Measurements from ENCODE around the gene IL31RA. TPM values are rescaled to one million over a fixed set of nuclear protein-coding genes. Genes with fewer than 3 reads are reported as not detected.

Gene IL31RA
- total and polyA plus RNA-seq, 2 of the 13 experiments (the other 11 are each of a cell fraction or from before 2014, with no cell fraction given), result not detected

DNA sequence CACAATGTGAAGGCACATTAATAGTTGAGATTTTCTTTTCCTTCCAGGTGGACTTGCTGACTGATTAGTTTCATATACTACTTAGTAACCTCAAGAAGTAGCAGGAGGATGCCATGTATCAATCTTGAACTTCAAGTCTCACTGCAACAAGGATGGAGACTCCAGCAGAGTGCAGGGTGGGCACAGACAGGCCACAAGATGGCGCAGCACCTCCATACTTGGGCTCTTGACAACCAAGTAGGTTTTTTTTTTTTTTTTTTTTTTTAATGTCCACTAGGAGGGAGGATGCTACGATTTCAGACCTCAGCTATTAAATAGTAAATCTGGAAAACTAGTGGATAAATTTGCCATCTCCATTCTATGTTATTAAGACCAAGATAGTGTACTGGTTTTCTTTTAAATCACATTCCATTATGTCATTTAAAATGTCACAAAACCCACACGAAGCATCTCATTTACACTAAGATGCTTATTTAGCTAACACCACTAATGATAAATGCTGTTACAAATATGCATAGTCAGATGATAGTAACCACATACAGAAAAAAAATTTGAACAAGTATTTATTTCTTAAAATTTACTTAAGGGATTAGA lies 85.0 kb downstream of the IL31RA start (continued):
- TF ChIP-seq, protein P1, sequence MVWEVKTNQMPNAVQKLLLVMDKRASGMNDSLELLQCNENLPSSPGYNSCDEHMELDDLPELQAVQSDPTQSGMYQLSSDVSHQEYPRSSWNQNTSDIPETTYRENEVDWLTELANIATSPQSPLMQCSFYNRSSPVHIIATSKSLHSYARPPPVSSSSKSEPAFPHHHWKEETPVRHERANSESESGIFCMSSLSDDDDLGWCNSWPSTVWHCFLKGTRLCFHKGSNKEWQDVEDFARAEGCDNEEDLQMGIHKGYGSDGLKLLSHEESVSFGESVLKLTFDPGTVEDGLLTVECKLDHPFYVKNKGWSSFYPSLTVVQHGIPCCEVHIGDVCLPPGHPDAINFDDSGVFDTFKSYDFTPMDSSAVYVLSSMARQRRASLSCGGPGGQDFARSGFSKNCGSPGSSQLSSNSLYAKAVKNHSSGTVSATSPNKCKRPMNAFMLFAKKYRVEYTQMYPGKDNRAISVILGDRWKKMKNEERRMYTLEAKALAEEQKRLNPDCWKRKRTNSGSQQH (CRISPR knock-in tag; IDR thresholded peaks at IDR 0.05; ENCODE audit: low read depth), result no peak
- TF ChIP-seq ZNF333 (CRISPR knock-in tag; IDR thresholded peaks at IDR 0.05; ENCODE audit: borderline replicate concordance) (no peak), NCOA5 (CRISPR knock-in tag; IDR thresholded peaks at IDR 0.05) (no peak), ZSCAN29 (CRISPR knock-in tag; conservative IDR thresholded peaks at IDR 0.05) (no peak), MIER2 (CRISPR knock-in tag; IDR thresholded peaks at IDR 0.05) (0 out of 2 replicates have a peak, but pooled peaks have one; percentile 18), ZNF20 (CRISPR knock-in tag; IDR thresholded peaks at IDR 0.05) (no peak), MAF1 (CRISPR knock-in tag; IDR thresholded peaks at IDR 0.05; ENCODE audit: borderline replicate concordance) (no peak), JDP2 (CRISPR knock-in tag; IDR thresholded peaks at IDR 0.05; ENCODE audit: borderline replicate concordance) (no peak), KDM5A (IDR thresholded peaks at IDR 0.05; ENCODE audit: borderline replicate concordance, low read length) (peak; percentile 58; the same call in 1 of the 2 replicates), NFKB2 (CRISPR knock-in tag; IDR thresholded peaks at IDR 0.05; ENCODE audit: borderline replicate concordance) (no peak), ZNF263 (CRISPR knock-in tag; IDR thresholded peaks at IDR 0.05) (no peak), KDM1A (CRISPR knock-in tag; IDR thresholded peaks at IDR 0.05) (no peak), SALL1 (CRISPR knock-in tag; IDR thresholded peaks at IDR 0.05) (no peak), TOE1 (CRISPR knock-in tag; IDR thresholded peaks at IDR 0.05) (no peak)
- TF ChIP-seq, protein P2, sequence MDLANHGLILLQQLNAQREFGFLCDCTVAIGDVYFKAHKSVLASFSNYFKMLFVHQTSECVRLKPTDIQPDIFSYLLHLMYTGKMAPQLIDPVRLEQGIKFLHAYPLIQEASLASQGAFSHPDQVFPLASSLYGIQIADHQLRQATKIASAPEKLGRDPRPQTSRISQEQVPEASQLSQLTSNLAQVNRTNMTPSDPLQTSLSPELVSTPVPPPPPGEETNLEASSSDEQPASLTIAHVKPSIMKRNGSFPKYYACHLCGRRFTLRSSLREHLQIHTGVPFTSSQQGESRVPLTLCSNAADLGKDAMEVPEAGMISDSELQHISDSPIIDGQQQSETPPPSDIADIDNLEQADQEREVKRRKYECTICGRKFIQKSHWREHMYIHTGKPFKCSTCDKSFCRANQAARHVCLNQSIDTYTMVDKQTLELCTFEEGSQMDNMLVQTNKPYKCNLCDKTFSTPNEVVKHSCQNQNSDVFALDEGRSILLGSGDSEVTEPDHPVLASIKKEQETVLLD (CRISPR knock-in tag; IDR thresholded peaks at IDR 0.05; ENCODE audit: low read depth), result no peak
- TF ChIP-seq, protein P3, sequence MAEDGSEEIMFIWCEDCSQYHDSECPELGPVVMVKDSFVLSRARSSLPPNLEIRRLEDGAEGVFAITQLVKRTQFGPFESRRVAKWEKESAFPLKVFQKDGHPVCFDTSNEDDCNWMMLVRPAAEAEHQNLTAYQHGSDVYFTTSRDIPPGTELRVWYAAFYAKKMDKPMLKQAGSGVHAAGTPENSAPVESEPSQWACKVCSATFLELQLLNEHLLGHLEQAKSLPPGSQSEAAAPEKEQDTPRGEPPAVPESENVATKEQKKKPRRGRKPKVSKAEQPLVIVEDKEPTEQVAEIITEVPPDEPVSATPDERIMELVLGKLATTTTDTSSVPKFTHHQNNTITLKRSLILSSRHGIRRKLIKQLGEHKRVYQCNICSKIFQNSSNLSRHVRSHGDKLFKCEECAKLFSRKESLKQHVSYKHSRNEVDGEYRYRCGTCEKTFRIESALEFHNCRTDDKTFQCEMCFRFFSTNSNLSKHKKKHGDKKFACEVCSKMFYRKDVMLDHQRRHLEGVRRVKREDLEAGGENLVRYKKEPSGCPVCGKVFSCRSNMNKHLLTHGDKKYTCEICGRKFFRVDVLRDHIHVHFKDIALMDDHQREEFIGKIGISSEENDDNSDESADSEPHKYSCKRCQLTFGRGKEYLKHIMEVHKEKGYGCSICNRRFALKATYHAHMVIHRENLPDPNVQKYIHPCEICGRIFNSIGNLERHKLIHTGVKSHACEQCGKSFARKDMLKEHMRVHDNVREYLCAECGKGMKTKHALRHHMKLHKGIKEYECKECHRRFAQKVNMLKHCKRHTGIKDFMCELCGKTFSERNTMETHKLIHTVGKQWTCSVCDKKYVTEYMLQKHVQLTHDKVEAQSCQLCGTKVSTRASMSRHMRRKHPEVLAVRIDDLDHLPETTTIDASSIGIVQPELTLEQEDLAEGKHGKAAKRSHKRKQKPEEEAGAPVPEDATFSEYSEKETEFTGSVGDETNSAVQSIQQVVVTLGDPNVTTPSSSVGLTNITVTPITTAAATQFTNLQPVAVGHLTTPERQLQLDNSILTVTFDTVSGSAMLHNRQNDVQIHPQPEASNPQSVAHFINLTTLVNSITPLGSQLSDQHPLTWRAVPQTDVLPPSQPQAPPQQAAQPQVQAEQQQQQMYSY (CRISPR knock-in tag; IDR thresholded peaks at IDR 0.05), result no peak
- TF ChIP-seq, protein P4, sequence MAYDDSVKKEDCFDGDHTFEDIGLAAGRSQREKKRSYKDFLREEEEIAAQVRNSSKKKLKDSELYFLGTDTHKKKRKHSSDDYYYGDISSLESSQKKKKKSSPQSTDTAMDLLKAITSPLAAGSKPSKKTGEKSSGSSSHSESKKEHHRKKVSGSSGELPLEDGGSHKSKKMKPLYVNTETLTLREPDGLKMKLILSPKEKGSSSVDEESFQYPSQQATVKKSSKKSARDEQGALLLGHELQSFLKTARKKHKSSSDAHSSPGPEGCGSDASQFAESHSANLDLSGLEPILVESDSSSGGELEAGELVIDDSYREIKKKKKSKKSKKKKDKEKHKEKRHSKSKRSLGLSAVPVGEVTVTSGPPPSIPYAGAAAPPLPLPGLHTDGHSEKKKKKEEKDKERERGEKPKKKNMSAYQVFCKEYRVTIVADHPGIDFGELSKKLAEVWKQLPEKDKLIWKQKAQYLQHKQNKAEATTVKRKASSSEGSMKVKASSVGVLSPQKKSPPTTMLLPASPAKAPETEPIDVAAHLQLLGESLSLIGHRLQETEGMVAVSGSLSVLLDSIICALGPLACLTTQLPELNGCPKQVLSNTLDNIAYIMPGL (CRISPR knock-in tag; IDR thresholded peaks at IDR 0.05; ENCODE audit: borderline replicate concordance in 1 of 2, low read depth in 1 of 2), result 0 out of 4 replicates have a peak, but pooled peaks of 1 of the 2 experiments have one; percentile 43
- TF ChIP-seq, protein P5, sequence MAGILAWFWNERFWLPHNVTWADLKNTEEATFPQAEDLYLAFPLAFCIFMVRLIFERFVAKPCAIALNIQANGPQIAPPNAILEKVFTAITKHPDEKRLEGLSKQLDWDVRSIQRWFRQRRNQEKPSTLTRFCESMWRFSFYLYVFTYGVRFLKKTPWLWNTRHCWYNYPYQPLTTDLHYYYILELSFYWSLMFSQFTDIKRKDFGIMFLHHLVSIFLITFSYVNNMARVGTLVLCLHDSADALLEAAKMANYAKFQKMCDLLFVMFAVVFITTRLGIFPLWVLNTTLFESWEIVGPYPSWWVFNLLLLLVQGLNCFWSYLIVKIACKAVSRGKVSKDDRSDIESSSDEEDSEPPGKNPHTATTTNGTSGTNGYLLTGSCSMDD (CRISPR knock-in tag; IDR thresholded peaks at IDR 0.05), result no peak
- TF ChIP-seq, protein P6, sequence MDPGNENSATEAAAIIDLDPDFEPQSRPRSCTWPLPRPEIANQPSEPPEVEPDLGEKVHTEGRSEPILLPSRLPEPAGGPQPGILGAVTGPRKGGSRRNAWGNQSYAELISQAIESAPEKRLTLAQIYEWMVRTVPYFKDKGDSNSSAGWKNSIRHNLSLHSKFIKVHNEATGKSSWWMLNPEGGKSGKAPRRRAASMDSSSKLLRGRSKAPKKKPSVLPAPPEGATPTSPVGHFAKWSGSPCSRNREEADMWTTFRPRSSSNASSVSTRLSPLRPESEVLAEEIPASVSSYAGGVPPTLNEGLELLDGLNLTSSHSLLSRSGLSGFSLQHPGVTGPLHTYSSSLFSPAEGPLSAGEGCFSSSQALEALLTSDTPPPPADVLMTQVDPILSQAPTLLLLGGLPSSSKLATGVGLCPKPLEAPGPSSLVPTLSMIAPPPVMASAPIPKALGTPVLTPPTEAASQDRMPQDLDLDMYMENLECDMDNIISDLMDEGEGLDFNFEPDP (CRISPR knock-in tag; conservative IDR thresholded peaks at IDR 0.05), result no peak

All from HepG2 (cell line).